GM18507 (cell line): Measurements from ENCODE around the gene OR10H4.
"Not testable (repeated sequence)": the region's sequence is repeated elsewhere in the genome, so short reads cannot be mapped to it uniquely, and the experiment has no call there.

Source experiments
- DNase-seq: peaks from one replicate; pipeline ENCODE4 v3.0.0; 2011; ENCODE audit warnings: low read depth; ENCODE audit not compliant: insufficient read length; ENCODE audit errors: extremely low spot score
- FAIRE-seq: peaks from 2 replicates; lab custom pipeline; 2011; peaks lifted over from hg19 to GRCh38; lab: Jason Lieb, UNC

OR10H4 gene

DNA sequence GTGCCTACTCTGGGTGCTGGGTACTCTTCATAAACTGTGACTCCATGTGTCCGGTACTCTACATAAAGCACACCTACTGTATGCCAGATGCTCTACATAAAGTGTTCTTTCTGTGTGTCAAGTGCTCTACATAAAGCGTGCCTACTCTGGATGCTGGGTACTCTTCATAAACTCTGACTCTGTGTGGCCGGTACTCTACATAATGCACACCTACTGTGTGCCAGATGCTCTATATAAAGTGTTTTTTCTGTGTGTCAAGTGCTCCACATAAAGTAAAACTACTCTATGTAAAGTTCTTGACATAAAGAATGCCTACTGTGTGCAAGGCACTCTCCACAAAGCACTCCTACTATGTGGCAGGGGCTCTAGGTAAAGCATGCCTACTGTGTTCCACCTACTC lies 12.6 kb upstream of the OR10H4 start:
- DNase-seq = no peak
- FAIRE-seq = no peak

DNA sequence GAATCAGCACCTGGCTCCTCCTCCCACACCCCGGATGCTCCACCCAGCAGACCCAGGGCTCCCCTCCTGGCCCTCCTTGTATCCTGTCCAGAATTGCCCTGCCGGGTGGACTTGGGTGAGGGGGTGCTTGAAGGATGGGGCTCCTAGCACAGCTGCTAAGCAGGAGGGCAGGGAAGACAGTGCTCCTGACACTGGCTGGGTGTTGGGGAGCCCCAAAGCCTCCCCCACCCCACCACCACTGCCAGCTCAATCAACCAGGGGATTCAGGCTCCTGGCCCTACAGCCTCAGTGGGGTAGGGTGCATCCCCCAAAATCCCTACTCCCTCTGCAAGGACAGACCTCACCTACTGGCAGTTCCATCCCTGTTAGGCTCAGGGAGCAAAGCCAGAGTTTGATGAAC lies 11.9 kb upstream of the OR10H4 start:
- FAIRE-seq (no peak), DNase-seq (no peak)

DNA sequence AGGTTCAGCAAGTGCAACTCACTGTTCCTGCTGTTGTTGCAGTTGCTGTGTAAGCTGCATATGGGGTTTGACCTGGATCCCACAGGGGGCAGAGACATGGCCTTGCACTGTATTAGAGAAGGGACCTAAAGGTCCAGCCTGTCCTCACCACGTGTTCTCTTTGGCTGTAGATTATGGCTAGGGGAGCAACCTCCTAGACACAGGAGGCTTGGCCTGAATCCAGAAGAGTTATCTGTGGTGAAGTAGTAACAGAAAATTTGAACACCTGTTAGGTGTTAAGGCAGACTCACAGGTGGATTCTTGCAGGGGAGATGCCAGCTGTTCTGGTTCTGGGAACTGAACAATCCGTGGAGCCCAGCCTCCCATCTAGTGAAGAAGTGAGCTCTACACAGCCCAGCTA lies 11.0 kb upstream of the OR10H4 start:
- FAIRE-seq (no peak), DNase-seq (no peak)

DNA sequence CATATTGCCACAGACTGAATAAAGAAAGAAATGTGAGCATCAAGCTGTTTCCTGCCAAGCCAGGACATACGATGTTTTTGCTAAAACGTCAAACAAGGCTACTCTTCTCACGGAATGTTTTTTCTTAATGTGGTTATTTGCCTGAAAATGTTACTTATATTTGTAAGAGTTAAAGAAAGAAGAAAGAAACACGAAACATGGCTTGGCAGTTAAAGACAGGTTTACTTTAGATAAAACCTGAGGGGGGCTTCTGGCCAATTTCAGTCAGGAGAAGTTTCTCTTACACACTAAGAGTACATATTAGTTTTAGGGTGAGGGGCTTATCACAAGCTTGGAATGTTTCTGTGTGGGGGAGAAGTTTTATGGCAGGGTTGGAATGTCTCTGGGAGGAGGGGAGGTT lies 4.4 kb upstream of the OR10H4 start:
- DNase-seq (no peak), FAIRE-seq (no peak)

GRCh38 chr19:15945301-15945700 lies 3.5 kb upstream of the OR10H4 start:
- DNase-seq (no peak), FAIRE-seq (no peak)

DNA sequence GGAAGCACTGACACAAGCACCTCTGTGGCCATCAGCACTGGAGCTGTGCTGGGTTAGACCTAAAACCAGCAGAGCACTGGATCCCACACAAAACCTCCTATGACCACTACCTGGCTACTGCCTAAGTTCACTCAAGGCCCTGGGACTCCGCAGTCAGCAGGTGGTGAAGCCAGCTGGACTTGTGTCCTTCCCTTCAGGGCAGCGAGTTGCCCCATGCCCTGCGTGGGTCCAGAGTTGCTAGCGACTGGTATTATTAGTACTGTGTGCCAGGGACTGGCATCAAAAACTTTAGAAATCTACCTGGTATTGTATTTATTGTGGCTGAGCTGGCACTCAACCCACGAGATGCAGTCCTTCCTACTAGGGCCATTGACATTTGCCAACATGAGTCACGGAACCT lies 6.0 kb downstream of the OR10H4 start:
- FAIRE-seq = no peak
- DNase-seq = no peak

- DNase-seq (no peak), FAIRE-seq (no peak)
Measured at GRCh38 chr19:15962319-15962718, 13.5 kb downstream of the OR10H4 start.

DNA sequence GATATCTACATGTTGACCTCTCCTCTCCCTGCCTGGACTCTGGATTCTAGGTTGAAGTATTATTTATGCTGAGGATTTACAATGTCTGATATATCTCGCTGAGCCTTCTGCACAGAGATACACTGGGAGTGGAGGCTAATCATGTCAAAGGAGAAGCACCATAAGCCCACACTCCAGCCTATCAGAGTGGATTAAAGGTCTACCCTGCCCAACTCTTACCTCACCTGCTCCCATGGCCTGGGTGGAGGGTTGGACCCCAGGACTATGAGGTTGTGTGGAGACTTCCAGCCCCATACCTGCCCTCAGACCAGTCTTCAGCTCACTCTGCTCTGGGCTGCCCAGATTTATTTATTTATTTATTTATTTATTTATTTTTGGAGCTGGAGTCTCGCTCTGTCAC lies 15.4 kb downstream of the OR10H4 start:
- FAIRE-seq = no peak

GRCh38 chr19:15971224-15971780 lies 22.5 kb downstream of the OR10H4 start:
- FAIRE-seq (no peak), DNase-seq (no peak)

More for the DNA sequence above, 15.4 kb downstream of the OR10H4 start:
- DNase-seq = no peak

DNA sequence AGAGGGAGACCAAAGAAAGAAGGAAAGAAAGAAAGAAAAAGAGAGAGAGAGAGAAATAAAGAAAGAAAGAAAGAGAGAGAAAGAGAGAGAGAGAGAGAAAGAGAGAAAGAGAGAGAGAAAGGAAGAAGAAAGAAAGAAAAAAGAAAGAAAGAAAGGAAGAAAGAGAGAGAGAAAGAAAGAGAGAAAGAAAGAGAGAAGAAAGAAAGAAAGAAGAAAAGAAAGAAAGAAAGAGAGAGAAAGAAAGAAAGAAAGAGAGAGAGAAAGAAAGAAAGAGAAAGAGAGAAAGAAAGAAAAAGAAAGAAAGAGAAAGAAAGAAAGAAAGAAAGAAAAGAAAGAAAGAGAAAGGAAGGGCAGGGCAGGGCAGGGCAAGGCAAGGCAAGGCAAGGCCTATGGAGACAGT lies 23.2 kb downstream of the OR10H4 start:
- not testable (repeated sequence) for FAIRE-seq

GRCh38 chr19:15974856-15975255 lies 26.0 kb downstream of the OR10H4 start:
- FAIRE-seq = no peak
- no peak for DNase-seq

More for the DNA sequence above, 23.2 kb downstream of the OR10H4 start:
- not testable (repeated sequence) for DNase-seq

DNA sequence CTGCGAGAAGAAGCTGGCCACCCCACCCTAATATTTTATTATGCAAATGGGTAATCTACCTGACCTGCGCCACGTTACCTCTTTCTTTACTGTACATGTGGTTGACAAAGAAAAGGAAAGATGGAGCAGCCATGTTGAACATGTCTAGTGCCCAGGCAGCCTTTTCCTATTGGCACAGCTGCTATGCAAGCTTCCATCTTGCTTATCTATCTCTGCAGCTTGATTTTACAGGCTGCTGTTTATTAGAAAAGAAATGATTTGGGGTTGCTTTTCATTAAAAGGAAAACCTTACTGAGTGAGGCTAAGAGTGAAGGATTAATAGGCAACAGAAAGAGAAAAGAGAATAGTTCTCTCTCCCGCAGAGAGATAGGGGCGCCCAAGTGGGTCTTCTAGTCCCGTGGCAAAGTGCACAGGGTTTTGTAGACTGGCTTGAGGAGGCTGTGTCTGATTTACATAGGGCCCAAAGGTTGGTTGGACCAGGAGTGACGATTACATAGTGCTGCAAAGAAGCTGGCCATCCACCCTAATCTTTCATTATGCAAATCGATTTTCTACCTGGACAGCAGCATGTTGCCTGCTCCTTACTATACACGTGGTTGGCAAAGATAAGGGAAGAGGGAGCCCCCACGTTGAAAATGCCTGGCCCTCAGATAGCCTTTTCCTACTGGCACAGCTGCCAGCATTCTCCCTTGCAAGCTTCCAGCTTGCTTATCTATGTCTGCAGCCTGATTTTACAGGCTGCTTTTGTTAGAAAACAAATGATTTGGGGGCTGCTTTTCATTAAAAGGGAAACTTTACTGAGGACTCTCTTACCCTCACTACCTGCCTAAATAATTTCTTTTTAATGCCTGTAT lies 28.3 kb downstream of the OR10H4 start:
- DNase-seq = no peak
- no peak for FAIRE-seq

- DNase-seq (no peak), FAIRE-seq (no peak)
Measured at GRCh38 chr19:15977690-15978089, 28.9 kb downstream of the OR10H4 start.

DNA sequence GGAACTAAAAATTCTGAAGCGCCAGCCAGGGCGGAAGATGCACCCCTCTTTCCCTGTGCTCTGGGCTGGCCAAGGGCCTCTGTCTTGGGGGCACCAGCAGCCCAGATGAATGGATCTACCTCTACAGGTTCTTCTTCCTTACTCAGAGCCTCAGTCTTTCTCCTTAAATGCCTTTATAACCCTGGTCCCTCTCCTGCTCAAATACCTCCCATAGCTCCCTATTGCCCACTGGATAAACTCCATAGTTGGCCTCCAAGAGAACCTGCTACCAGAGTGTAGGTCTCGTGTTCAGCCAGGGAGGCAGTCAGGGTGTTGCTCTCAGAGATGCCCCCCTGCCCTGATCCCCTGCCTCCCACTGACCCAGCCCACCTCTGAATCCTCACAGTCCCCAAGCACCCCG lies 30.5 kb downstream of the OR10H4 start:
- no peak for FAIRE-seq
- DNase-seq = no peak

GRCh38 chr19:15985831-15986230 lies 37.0 kb downstream of the OR10H4 start:
- not testable (repeated sequence) for DNase-seq, FAIRE-seq

DNA sequence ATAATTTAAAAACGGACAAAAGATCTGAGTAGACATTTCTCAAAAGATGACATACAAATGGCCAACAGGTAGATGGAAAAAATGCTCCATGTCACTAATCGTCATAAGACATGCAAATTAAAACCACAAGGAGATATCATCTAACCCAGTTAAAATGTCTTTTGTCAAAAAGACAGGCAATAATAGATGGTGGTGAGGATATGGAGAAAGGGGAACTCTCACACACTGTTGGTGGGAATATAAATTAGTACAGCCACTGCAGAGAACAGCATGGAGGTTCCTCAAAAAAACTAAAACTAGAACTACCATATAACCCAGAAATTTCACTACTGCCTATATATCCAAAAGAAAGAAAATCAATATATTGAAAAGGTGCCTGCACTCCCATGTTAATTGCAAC lies 37.9 kb downstream of the OR10H4 start:
- FAIRE-seq = no peak
- DNase-seq = no peak

DNA sequence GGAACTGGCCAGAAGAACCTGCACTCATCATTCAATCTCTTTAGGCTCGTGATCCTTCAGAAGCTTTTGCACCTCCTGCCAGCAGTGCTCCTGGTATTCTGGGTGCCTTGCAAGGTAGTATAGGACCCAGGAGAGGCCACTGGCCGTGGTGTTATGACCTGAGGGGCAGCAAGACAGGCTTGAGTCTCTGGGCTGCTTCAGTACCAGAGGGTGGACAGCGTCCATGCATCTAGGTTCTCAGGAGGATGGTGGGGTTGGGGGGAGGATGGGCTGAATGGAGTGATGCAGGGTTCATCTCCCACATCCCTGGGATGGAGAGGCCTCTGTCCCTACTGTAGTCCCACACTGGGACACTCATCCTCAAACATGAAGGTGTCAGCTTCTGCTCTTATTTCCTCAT lies 41.1 kb downstream of the OR10H4 start:
- DNase-seq = no peak
- FAIRE-seq = no peak

DNA sequence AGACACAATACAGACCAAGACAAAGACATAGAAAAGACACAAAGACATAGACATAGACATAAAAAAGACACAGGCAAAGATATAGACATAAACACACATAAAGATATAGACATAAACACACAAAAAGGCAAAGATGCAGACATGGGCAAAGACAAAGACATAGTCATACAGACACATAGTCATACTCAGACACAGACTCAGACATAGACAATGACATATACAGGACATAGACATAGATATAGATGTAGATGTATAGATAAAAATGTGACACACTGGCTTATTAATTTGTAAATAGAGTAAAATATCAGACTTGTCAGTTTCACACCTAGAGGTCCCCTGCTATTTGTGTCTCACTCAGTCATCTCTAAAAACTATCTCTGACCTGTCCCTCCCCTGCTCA lies 42.8 kb downstream of the OR10H4 start:
- no peak for FAIRE-seq
- DNase-seq = no peak

DNA sequence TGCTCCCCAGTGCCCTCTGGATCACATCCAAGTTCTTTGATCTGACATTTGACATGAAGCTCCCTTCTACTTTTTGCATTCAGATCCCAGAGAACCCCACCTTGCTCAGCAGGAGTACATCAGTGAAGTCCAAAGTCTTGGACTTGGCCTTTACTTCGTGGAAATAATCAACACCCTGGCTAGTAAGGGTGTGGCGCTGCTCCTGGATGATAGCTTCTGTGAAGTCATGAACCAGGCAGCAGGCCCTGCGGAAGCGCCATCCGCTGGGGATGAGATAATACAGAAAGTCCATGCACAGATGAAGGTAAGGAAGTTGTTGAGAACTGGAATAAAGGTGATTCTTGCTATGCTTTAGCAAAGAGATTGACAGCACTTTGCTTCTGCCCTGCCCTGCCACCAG lies 43.2 kb downstream of the OR10H4 start:
- DNase-seq (no peak), FAIRE-seq (no peak)

GRCh38 chr19:15995536-15995935 lies 46.7 kb downstream of the OR10H4 start:
- FAIRE-seq = no peak
- DNase-seq = no peak

- FAIRE-seq (no peak), DNase-seq (no peak)
Measured at GRCh38 chr19:15998166-15998565, 49.4 kb downstream of the OR10H4 start.
